ENCODE measurements around the gene KAZN.

DNA sequence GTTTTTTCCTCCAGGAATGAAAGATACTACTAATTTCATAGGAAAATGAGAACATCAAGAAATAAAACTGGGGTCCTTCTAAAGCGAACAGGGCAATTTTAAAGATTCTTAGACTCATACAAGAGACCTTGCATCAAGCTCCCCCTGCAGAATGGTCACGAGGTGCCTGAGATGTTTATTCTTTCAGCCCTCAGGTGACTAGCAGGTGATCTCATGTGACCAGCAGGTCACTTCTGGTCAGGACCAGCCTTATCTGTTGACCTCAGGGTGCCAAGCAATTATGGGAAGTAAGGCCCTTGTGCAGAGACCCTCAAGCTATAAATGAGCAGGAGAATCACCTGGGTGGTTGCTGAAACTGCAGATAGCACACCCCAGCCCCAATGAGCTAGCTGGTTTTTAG lies 534.5 kb downstream of the KAZN start:
- TF ChIP-seq POLR2A (IDR thresholded peaks at IDR 0.05) (no peak), CTCF (IDR thresholded peaks at IDR 0.05) (no peak)

All from testis (tissue), 2 donors.